ENCODE measurements around the gene PSMB11. TPM values are rescaled to one million over a fixed set of nuclear protein-coding genes. Genes with fewer than 3 reads are reported as not detected.

Gene PSMB11
- total and polyA plus RNA-seq, 8 donors: not detected

GRCh38 chr14:23056956-23057756, 15.1 kb downstream of the PSMB11 start, which contains the start of gene CDH24:
TSS of gene CDH24 (minus strand) at chr14:23057520. CDS start at chr14:23055733, 1,787 bp downstream.
- DNase-seq (peak; percentile 75 to 93 (median 84)), ATAC-seq (peak; percentile 75)
- Histone ChIP-seq H3K4me3 (peak within 1 kb of the TSS; percentile 62 to 67), H3K9me3 (no peaks in the 10 kb centered on the region), H3K27ac (peak within 1 kb of the TSS; percentile 58 to 69), H3K36me3 (peaks cover 0 to 38% of the 10 kb centered on the region in 2 donors), H3K27me3 (peaks cover 0 to 8% of the 10 kb centered on the region in 2 donors), H3K4me1 (peaks cover 11 to 33% of the 10 kb centered on the region in 2 donors)
- intact Hi-C loops (cut with DNase I): loop anchor here (5.0 to 10.0 kb wide), 2 partner anchors 70 to 72 kb away; partner anchors contain the start of gene AJUBA (in 1 of the 2)
- no peak for TF ChIP-seq CTCF (IDR thresholded peaks at IDR 0.05)

- peak overlapping the region; percentile 58 to 69 for H3K27ac ChIP-seq
- peaks cover 11 to 37% of the 10 kb centered on the region in 2 donors for H3K4me1 ChIP-seq
- peak; percentile 89 to 95 for TF ChIP-seq CTCF (IDR thresholded peaks at IDR 0.05)
- peaks cover 0 to 47% of the 10 kb centered on the region in 2 donors for H3K36me3 ChIP-seq
- H3K4me3 ChIP-seq: peak overlapping the region; percentile 62 to 67
- intact Hi-C loops (cut with DNase I): loop anchor here (5.0 to 10.0 kb wide), 2 partner anchors 71 to 73 kb away; partner anchors contain the start of gene AJUBA (in 1 of the 2)
- peak; percentile 87 for ATAC-seq
- no peaks in the 10 kb centered on the region for H3K9me3 ChIP-seq
- DNase-seq: peak; percentile 89 to 95 (median 90)
- H3K27me3 ChIP-seq: peaks cover 0 to 8% of the 10 kb centered on the region in 2 donors
Measured at GRCh38 chr14:23057757-23058653, 16.0 kb downstream of the PSMB11 start.

- no peak for TF ChIP-seq CTCF (IDR thresholded peaks at IDR 0.05)
- H3K27me3 ChIP-seq: peaks cover 0 to 8% of the 10 kb centered on the region in 2 donors
- ATAC-seq (no peak), DNase-seq (no peak)
- H3K36me3 ChIP-seq: peaks cover 5 to 56% of the 10 kb centered on the region in 2 donors
- H3K4me3 ChIP-seq: no peak overlapping the region
- H3K9me3 ChIP-seq: no peaks in the 10 kb centered on the region
- intact Hi-C loops (cut with DNase I): loop anchor here (5.0 to 10.0 kb wide), 2 partner anchors 72 to 74 kb away; partner anchors contain the start of gene AJUBA (in 1 of the 2)
- no peak overlapping the region for H3K27ac ChIP-seq
- peaks cover 11 to 37% of the 10 kb centered on the region in 2 donors for H3K4me1 ChIP-seq
Measured at GRCh38 chr14:23058654-23059504, 16.9 kb downstream of the PSMB11 start.

GRCh38 chr14:23060536-23061260, 18.7 kb downstream of the PSMB11 start:
- no peak for TF ChIP-seq CTCF (IDR thresholded peaks at IDR 0.05)
- ATAC-seq (no peak), DNase-seq (no peak)
- H3K4me3 ChIP-seq: no peak overlapping the region
- H3K9me3 ChIP-seq: no peaks in the 10 kb centered on the region
- peaks cover 0 to 8% of the 10 kb centered on the region in 2 donors for H3K27me3 ChIP-seq
- peaks cover 11 to 37% of the 10 kb centered on the region in 2 donors for H3K4me1 ChIP-seq
- no peak overlapping the region for H3K27ac ChIP-seq
- H3K36me3 ChIP-seq: peaks cover 5 to 74% of the 10 kb centered on the region in 2 donors
- intact Hi-C loops (cut with DNase I): no loop called here

All from left lung (tissue), 10 donors.